CD14-positive monocyte (primary cell): Measurements from ENCODE around the gene C4BPA. TPM values are rescaled to one million over a fixed set of nuclear protein-coding genes. Genes with fewer than 3 reads are reported as not detected.

ENCODE experiments used
- DNase-seq, 3 donors: peaks; one replicate each; pipeline ENCODE4 v3.0.0-alpha.2; 2011 to 2022
- H2AFZ ChIP-seq: 2 replicates; pipeline ENCODE4 v1.6.0; 2012; ENCODE audit warnings: mild to moderate bottlenecking, low read depth, low read length, inconsistent platforms; ENCODE audit not compliant: insufficient read depth, poor library complexity, severe bottlenecking
- H3K27ac ChIP-seq, 2 donors: 1 replicate in 1 of 2; 2 replicates in 1 of 2; pipeline ENCODE4 v1.5.1; 2012 to 2013; ENCODE audit warnings: low read length in 2 of 2, control low read depth in 1 of 2, inconsistent platforms in 1 of 2, low read depth in 1 of 2, mild to moderate bottlenecking in 1 of 2
- H3K27me3 ChIP-seq, 2 donors: one replicate each; pipeline versions ENCODE4 v1.6.0 to v1.6.1; 2011 to 2013; ENCODE audit warnings: low read length in 2 of 2; ENCODE audit not compliant: control insufficient read depth in 2 of 2, insufficient read depth in 2 of 2
- H3K36me3 ChIP-seq, 2 donors: replicated peaks in 1 of 2; 1 replicate in 1 of 2; 2 replicates in 1 of 2; pipeline versions ENCODE4 v1.5.1 to v1.6.1; 2012 to 2013; ENCODE audit warnings: low read length in 2 of 2, control low read depth in 1 of 2, inconsistent platforms in 1 of 2, mild to moderate bottlenecking in 1 of 2; ENCODE audit not compliant: insufficient read depth in 2 of 2, control insufficient read depth in 1 of 2
- H3K4me1 ChIP-seq, 2 donors: 1 replicate in 1 of 2; 2 replicates in 1 of 2; pipeline versions ENCODE4 v1.5.1 to v1.6.1; 2012 to 2013; ENCODE audit warnings: low read length in 2 of 2, control low read depth in 1 of 2, inconsistent platforms in 1 of 2, mild to moderate bottlenecking in 1 of 2, moderate library complexity in 1 of 2; ENCODE audit not compliant: insufficient read depth in 2 of 2, control insufficient read depth in 1 of 2
- H3K4me2 ChIP-seq: replicated peaks from 2 replicates; pipeline ENCODE3; 2012; ENCODE audit warnings: low read length, moderate library complexity, mild to moderate bottlenecking; ENCODE audit not compliant: poor library complexity, severe bottlenecking; ENCODE audit errors: extremely low read depth
- H3K4me3 ChIP-seq, 3 experiments: fragments of 200-600 bp in 1 of 3; sonication (generic) in 1 of 3; replicated peaks in 1 of 3; 1 replicate in 2 of 3; 2 replicates in 1 of 3; pipeline ENCODE4 v1.5.1; 2011 to 2013; ENCODE audit warnings: low read length in 3 of 3, mild to moderate bottlenecking in 3 of 3, control low read depth in 2 of 3, low read depth in 2 of 3, inconsistent platforms in 1 of 3, moderate library complexity in 1 of 3
- H3K79me2 ChIP-seq: 2 replicates; pipeline ENCODE4 v1.6.0; 2012; ENCODE audit warnings: mild to moderate bottlenecking, control low read depth, inconsistent platforms, low read length, moderate library complexity; ENCODE audit not compliant: insufficient read depth
- H3K9ac ChIP-seq: 2 replicates; pipeline ENCODE4 v1.6.0; 2017; ENCODE audit warnings: low read length, mild to moderate bottlenecking; ENCODE audit not compliant: insufficient read depth, poor library complexity, severe bottlenecking
- H3K9me3 ChIP-seq, 2 donors: replicated peaks in 1 of 2; 1 replicate in 1 of 2; 2 replicates in 1 of 2; pipeline versions ENCODE4 v1.5.1 to v1.6.1; 2012 to 2013; ENCODE audit warnings: low read length in 2 of 2, control low read depth in 1 of 2; ENCODE audit not compliant: control insufficient read depth in 1 of 2, insufficient read depth in 1 of 2
- H4K20me1 ChIP-seq: 2 replicates; pipeline ENCODE4 v1.6.0; 2012; ENCODE audit warnings: mild to moderate bottlenecking, low read length, control low read depth, moderate library complexity; ENCODE audit not compliant: insufficient read depth
- H3K27ac Mint-ChIP-seq, 7 donors: one replicate each; pipeline ENCODE4 v1.8.0; 2020; ENCODE audit warnings: mild to moderate bottlenecking in 7 of 7, mixed read lengths in 7 of 7, moderate library complexity in 6 of 7, inconsistent platforms in 2 of 7
- H3K27me3 Mint-ChIP-seq, 3 donors: one replicate each; pipeline ENCODE4 v1.8.0; 2021 to 2022; ENCODE audit warnings: low read depth in 3 of 3, mild to moderate bottlenecking in 3 of 3, mixed read lengths in 3 of 3, moderate library complexity in 3 of 3, inconsistent platforms in 1 of 3
- H3K36me3 Mint-ChIP-seq, 2 donors: one replicate each; pipeline ENCODE4 v1.8.0; 2020; ENCODE audit warnings: mixed read lengths in 2 of 2, inconsistent platforms in 1 of 2, mild to moderate bottlenecking in 1 of 2
- H3K4me1 Mint-ChIP-seq: one replicate; pipeline ENCODE4 v1.8.0; 2020; ENCODE audit warnings: mild to moderate bottlenecking, mixed read lengths
- H3K4me3 Mint-ChIP-seq, 2 donors: one replicate each; pipeline ENCODE4 v1.8.0; 2020; ENCODE audit warnings: mild to moderate bottlenecking in 2 of 2, mixed read lengths in 2 of 2, moderate library complexity in 1 of 2
- H3K9me3 Mint-ChIP-seq, 7 donors: one replicate each; pipeline ENCODE4 v1.8.0; 2020 to 2022; ENCODE audit warnings: mixed read lengths in 7 of 7, mild to moderate bottlenecking in 6 of 7, moderate library complexity in 6 of 7, inconsistent platforms in 2 of 7
- WGBS: methylation state at CpG from one replicate; pipeline ENCODE4 v1.1.5; 2013; ENCODE audit warnings: missing lambda C conversion rate; ENCODE audit not compliant: insufficient coverage; 5-methylcytosine and 5-hydroxymethylcytosine counted together
- intact Hi-C, 2 donors: fragments of 100-400 bp; cut with micrococcal nuclease; formaldehyde crosslinking; loops; one replicate each; pipeline versions ENCODE4 v1.15.0 to v1.15.1; 2023
- polyA plus RNA-seq, 3 donors: library from polyadenylated mRNA; depleted of rRNA in 1 of 3; unstranded in 2 of 3; stranded (reverse) in 1 of 3; fragments of 300-500 nt in 2 of 3; fragments of >200 nt in 1 of 3; fragmentation: Illumina TruSeq in 2 of 3; gene quantifications; 1 replicate in 2 of 3; 2 replicates in 1 of 3; pipeline ENCODE4 v1.2.3, GENCODE V29; 2012 to 2021
- TF ChIP-seq, protein P1 (sequence below): fragments of 200-600 bp; IDR thresholded peaks from one replicate; pipeline ENCODE4 v1.8.0; 2022; ENCODE audit warnings: antibody characterized with exemption, mild to moderate bottlenecking

The C4BPA gene
- polyA plus RNA-seq, 3 donors: 0.09 to 0.25 (median 0.13) TPM

DNA sequence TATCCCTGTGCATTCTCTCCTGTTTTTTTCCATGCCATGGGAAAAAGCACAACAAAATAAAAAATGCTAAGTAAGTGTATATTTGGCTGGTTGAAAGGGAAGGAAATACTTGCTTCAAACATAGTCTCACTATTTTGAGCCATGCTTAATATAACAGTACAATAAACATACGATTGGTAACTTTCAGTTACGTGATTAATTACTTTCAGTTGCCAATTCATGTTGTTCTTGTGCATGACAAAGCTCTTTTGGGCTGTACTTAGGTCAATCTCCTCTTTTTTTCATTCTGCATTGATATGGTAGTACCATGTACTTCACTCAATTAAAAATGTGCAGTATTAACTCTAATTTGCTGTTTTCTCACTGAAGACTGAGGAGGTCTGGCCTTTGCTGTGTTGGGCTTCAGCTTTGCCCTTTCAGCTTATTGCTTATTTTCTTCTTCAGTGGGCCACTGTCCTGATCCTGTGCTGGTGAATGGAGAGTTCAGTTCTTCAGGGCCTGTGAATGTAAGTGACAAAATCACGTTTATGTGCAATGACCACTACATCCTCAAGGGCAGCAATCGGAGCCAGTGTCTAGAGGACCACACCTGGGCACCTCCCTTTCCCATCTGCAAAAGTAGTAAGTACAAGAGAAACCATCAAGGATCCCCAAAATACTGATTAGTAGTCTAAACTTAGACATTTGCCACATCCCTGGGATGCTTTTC is 12.7 kb upstream of the C4BPA start:
- no peaks in the 10 kb centered on the region for H3K36me3 ChIP-seq
- H3K4me3 Mint-ChIP-seq: no peak overlapping the region
- no peaks in the 10 kb centered on the region for H3K9me3 ChIP-seq
- no peaks in the 10 kb centered on the region for H3K36me3 Mint-ChIP-seq
- intact Hi-C loops: no loop called here
- no peak for DNase-seq
- H3K27ac ChIP-seq: no peak overlapping the region
- peaks cover 0 to 3% (median 0%) of the 10 kb centered on the region in 3 donors for H3K27me3 Mint-ChIP-seq
- no peak overlapping the region for H2AFZ ChIP-seq
- H3K4me2 ChIP-seq: no peak overlapping the region
- H3K79me2 ChIP-seq: no peaks in the 10 kb centered on the region
- H3K27ac Mint-ChIP-seq: no peak overlapping the region
- no peaks in the 10 kb centered on the region for H3K9me3 Mint-ChIP-seq
- H3K27me3 ChIP-seq: no peaks in the 10 kb centered on the region
- peaks cover 0 to 11% of the 10 kb centered on the region in 2 donors for H3K4me1 ChIP-seq
- peaks cover 10% of the 10 kb centered on the region for H3K4me1 Mint-ChIP-seq
- no peak overlapping the region for H3K4me3 ChIP-seq
- no peak overlapping the region for H3K9ac ChIP-seq
- WGBS: no CpG with 5 or more reads among the region's 4 CpGs
- H4K20me1 ChIP-seq: no peaks in the 10 kb centered on the region
- TF ChIP-seq, protein P1, sequence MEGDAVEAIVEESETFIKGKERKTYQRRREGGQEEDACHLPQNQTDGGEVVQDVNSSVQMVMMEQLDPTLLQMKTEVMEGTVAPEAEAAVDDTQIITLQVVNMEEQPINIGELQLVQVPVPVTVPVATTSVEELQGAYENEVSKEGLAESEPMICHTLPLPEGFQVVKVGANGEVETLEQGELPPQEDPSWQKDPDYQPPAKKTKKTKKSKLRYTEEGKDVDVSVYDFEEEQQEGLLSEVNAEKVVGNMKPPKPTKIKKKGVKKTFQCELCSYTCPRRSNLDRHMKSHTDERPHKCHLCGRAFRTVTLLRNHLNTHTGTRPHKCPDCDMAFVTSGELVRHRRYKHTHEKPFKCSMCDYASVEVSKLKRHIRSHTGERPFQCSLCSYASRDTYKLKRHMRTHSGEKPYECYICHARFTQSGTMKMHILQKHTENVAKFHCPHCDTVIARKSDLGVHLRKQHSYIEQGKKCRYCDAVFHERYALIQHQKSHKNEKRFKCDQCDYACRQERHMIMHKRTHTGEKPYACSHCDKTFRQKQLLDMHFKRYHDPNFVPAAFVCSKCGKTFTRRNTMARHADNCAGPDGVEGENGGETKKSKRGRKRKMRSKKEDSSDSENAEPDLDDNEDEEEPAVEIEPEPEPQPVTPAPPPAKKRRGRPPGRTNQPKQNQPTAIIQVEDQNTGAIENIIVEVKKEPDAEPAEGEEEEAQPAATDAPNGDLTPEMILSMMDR: no peak

DNA sequence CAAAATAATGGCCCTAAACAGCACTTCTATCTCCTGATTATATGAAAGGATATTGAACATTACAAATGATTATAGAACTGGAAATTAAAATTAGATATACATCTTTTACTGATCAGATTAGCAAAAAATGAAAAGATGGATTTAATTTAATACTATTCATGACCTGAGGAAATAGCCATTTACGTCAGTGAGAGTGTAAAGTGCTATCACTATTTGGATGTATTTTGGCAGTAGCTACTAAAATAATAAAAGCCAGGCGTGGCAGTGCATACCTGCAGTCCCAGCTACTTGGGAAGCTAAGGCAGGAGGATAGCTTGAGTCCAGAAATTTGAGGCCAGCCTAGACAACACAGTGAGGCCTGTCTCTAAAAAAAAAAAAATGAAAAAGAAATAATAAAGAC is 10.1 kb upstream of the C4BPA start:
- H2AFZ ChIP-seq: no peak overlapping the region
- WGBS: no CpG with 5 or more reads among the region's 2 CpGs

More for the DNA sequence above, 10.1 kb upstream of the C4BPA start:
- Mint-ChIP-seq H3K36me3 (no peaks in the 10 kb centered on the region), H3K4me3 (no peak overlapping the region), H3K27me3 (peaks cover 0 to 3% (median 0%) of the 10 kb centered on the region in 3 donors), H3K27ac (no peak overlapping the region), H3K4me1 (peaks cover 10% of the 10 kb centered on the region), H3K9me3 (peaks cover 0 to 4% (median 0%) of the 10 kb centered on the region in 7 donors)
- Histone ChIP-seq H3K4me1 (peaks cover 0 to 9% of the 10 kb centered on the region in 2 donors), H3K9ac (no peak overlapping the region), H3K4me2 (no peak overlapping the region), H3K27ac (no peak overlapping the region), H3K79me2 (no peaks in the 10 kb centered on the region), H4K20me1 (no peaks in the 10 kb centered on the region), H3K4me3 (no peak overlapping the region), H3K36me3 (no peaks in the 10 kb centered on the region), H3K27me3 (no peaks in the 10 kb centered on the region), H3K9me3 (no peaks in the 10 kb centered on the region)
- intact Hi-C loops: no loop called here
- TF ChIP-seq, protein P1: no peak
- DNase-seq: no peak
